H1 (cell line): ENCODE data around the gene CASP4. TPM values are rescaled to one million over a fixed set of nuclear protein-coding genes. Genes with fewer than 3 reads are reported as not detected.

Experiments
- CTCF ChIA-PET: fragments of 300-600 bp; sonication (Branson Sonifier 250); formaldehyde crosslinking; loops from one replicate; lab custom pipeline; 2021; ENCODE audit not compliant: partially characterized antibody; lab: Charles Lee
- POLR2A ChIA-PET: fragments of 300-600 bp; sonication (Branson Sonifier 250); formaldehyde crosslinking; loops from one replicate; lab custom pipeline; 2021; ENCODE audit warnings: inconsistent platforms; ENCODE audit not compliant: partially characterized antibody; lab: Charles Lee
- DNase-seq, 2 experiments: peaks; one replicate each; pipeline versions ENCODE4 v3.0.0 to v3.0.0-alpha.2; 2010 to 2022; ENCODE audit warnings: low spot score in 2 of 2, low read depth in 1 of 2, mixed read lengths in 1 of 2
- FAIRE-seq: peaks from 2 replicates; lab custom pipeline; 2011; peaks lifted over from hg19 to GRCh38; lab: Jason Lieb, UNC
- H2AFZ ChIP-seq: 2 replicates; pipeline ENCODE4 v1.8.1; 2012; ENCODE audit warnings: low read length, inconsistent platforms
- H2AK5ac ChIP-seq: 2 replicates; pipeline ENCODE4 v1.6.1; 2013; ENCODE audit warnings: low read depth, low read length
- H2BK120ac ChIP-seq: replicated peaks from 2 replicates; pipeline ENCODE3; 2013; ENCODE audit warnings: low read depth, low read length, inconsistent platforms
- H2BK12ac ChIP-seq: 2 replicates; pipeline ENCODE4 v1.6.1; 2013; ENCODE audit warnings: low read depth, low read length
- H2BK15ac ChIP-seq: 2 replicates; pipeline ENCODE4 v1.6.1; 2013; ENCODE audit warnings: low read length
- H2BK20ac ChIP-seq: 2 replicates; pipeline ENCODE4 v1.6.1; 2013; ENCODE audit warnings: low read length
- H2BK5ac ChIP-seq: 2 replicates; pipeline ENCODE4 v1.6.1; 2013; ENCODE audit warnings: low read depth, low read length
- H3K14ac ChIP-seq: 2 replicates; pipeline ENCODE4 v1.6.1; 2013; ENCODE audit warnings: inconsistent platforms; ENCODE audit not compliant: insufficient read length
- H3K18ac ChIP-seq: 2 replicates; pipeline ENCODE4 v1.6.1; 2013; ENCODE audit warnings: low read length; ENCODE audit errors: extremely low read depth
- H3K23ac ChIP-seq: 2 replicates; pipeline ENCODE4 v1.6.1; 2013; ENCODE audit warnings: inconsistent platforms; ENCODE audit not compliant: insufficient read length
- H3K23me2 ChIP-seq: 2 replicates; pipeline ENCODE4 v1.6.1; 2013; ENCODE audit warnings: low read depth, low read length
- H3K27ac ChIP-seq: 2 replicates; pipeline ENCODE4 v1.6.1; 2011; ENCODE audit warnings: low read depth, low read length, inconsistent platforms
- H3K27me3 ChIP-seq, 4 experiments: replicated peaks in 1 of 4; 1 replicate in 1 of 4; 2 replicates in 3 of 4; pipeline versions ENCODE4 v1.6.1 to v1.8.1; 2011 to 2013; ENCODE audit warnings: low read length in 3 of 4, mild to moderate bottlenecking in 3 of 4, inconsistent platforms in 2 of 4, mixed read lengths in 2 of 4, moderate library complexity in 1 of 4; ENCODE audit not compliant: control insufficient read depth in 3 of 4, insufficient read depth in 3 of 4; ENCODE audit errors: extremely low read depth in 1 of 4
- H3K36me3 ChIP-seq, 4 experiments: 2 replicates each; pipeline versions ENCODE4 v1.6.1 to v1.8.1; 2011 to 2013; ENCODE audit warnings: mild to moderate bottlenecking in 4 of 4, low read length in 3 of 4, moderate library complexity in 2 of 4, control low read depth in 1 of 4, inconsistent platforms in 1 of 4; ENCODE audit not compliant: insufficient read depth in 4 of 4, control insufficient read depth in 2 of 4
- H3K4ac ChIP-seq: replicated peaks from 2 replicates; pipeline ENCODE3; 2013; ENCODE audit warnings: low read length, low read depth, mixed read lengths, inconsistent platforms; ENCODE audit not compliant: insufficient read length
- H3K4me1 ChIP-seq, 4 experiments: replicated peaks in 1 of 4; 1 replicate in 1 of 4; 2 replicates in 3 of 4; pipeline versions ENCODE4 v1.6.1 to v1.8.1; 2011 to 2013; ENCODE audit warnings: low read length in 3 of 4, inconsistent platforms in 2 of 4, mixed read lengths in 1 of 4; ENCODE audit not compliant: insufficient read depth in 4 of 4, control insufficient read depth in 3 of 4
- H3K4me2 ChIP-seq, 2 experiments: 2 replicates each; pipeline versions ENCODE4 v1.6.1 to v1.8.1; 2011 to 2013; ENCODE audit warnings: low read depth in 2 of 2, low read length in 2 of 2, control low read depth in 1 of 2, inconsistent platforms in 1 of 2, mild to moderate bottlenecking in 1 of 2; ENCODE audit not compliant: insufficient read depth in 1 of 2
- H3K4me3 ChIP-seq, 4 experiments: fragments of 200-600, 300-600 bp in 1 of 4; sonication (generic), shearing (Covaris generic), sonication (Bioruptor Twin) in 1 of 4; 2 replicates each; pipeline versions ENCODE4 v1.5.1 to v1.8.1; 2011 to 2016; ENCODE audit warnings: low read length in 4 of 4, low read depth in 3 of 4, control low read depth in 2 of 4, inconsistent platforms in 2 of 4, mild to moderate bottlenecking in 2 of 4, mixed read lengths in 1 of 4, moderate library complexity in 1 of 4; ENCODE audit not compliant: insufficient read depth in 2 of 4; ENCODE audit errors: extremely low read depth in 1 of 4
- H3K56ac ChIP-seq: replicated peaks from 2 replicates; pipeline ENCODE3; 2013; ENCODE audit warnings: low read depth, mild to moderate bottlenecking, mixed read lengths, low read length, inconsistent platforms; ENCODE audit not compliant: insufficient read length
- H3K79me1 ChIP-seq: 2 replicates; pipeline ENCODE4 v1.6.1; 2013; ENCODE audit warnings: low read depth, low read length, control low read depth
- H3K79me2 ChIP-seq, 2 experiments: 2 replicates each; pipeline versions ENCODE4 v1.6.1 to v1.8.1; 2012 to 2013; ENCODE audit warnings: low read length in 2 of 2, mild to moderate bottlenecking in 2 of 2, inconsistent platforms in 1 of 2; ENCODE audit not compliant: insufficient read depth in 2 of 2, control insufficient read depth in 1 of 2
- H3K9ac ChIP-seq, 4 experiments: replicated peaks in 1 of 4; 1 replicate in 1 of 4; 2 replicates in 3 of 4; pipeline versions ENCODE4 v1.6.1 to v1.8.1; 2011 to 2013; ENCODE audit warnings: low read depth in 3 of 4, low read length in 3 of 4, control low read depth in 2 of 4, mild to moderate bottlenecking in 2 of 4, moderate library complexity in 2 of 4, inconsistent platforms in 1 of 4; ENCODE audit errors: extremely low read depth in 1 of 4
- H3K9me3 ChIP-seq, 2 experiments: 2 replicates each; pipeline versions ENCODE4 v1.6.1 to v1.8.1; 2012 to 2013; ENCODE audit warnings: mild to moderate bottlenecking in 2 of 2, moderate library complexity in 2 of 2, control low read depth in 1 of 2, inconsistent platforms in 1 of 2, low read depth in 1 of 2, low read length in 1 of 2, mixed read lengths in 1 of 2; ENCODE audit not compliant: insufficient read depth in 2 of 2
- H4K20me1 ChIP-seq, 2 experiments: replicated peaks in 1 of 2; 2 replicates each; pipeline versions ENCODE3 to v1.8.1; 2011 to 2013; ENCODE audit warnings: inconsistent platforms in 2 of 2, low read length in 2 of 2, mild to moderate bottlenecking in 1 of 2; ENCODE audit not compliant: insufficient read depth in 2 of 2, control insufficient read depth in 1 of 2
- H4K5ac ChIP-seq: 2 replicates; pipeline ENCODE4 v1.6.1; 2013; ENCODE audit warnings: low read length, low read depth, mixed read lengths, inconsistent platforms; ENCODE audit not compliant: insufficient read length
- H4K8ac ChIP-seq: 2 replicates; pipeline ENCODE4 v1.8.0; 2013; ENCODE audit warnings: mild to moderate bottlenecking, moderate library complexity, low read length, inconsistent platforms; ENCODE audit not compliant: insufficient read depth; ENCODE audit errors: extremely low read depth
- H4K91ac ChIP-seq: replicated peaks from 2 replicates; pipeline ENCODE3; 2013; ENCODE audit warnings: low read length, mixed read lengths, inconsistent platforms; ENCODE audit not compliant: insufficient read length
- BACH1 ChIP-seq: IDR thresholded peaks from 2 replicates; pipeline ENCODE4 v1.6.1; 2012; ENCODE audit warnings: low read length, improper control_type of control experiment
- BRCA1 ChIP-seq: IDR thresholded peaks from 2 replicates; pipeline ENCODE4 v1.6.1; 2012; ENCODE audit warnings: low read depth, low read length, improper control_type of control experiment
- CTBP2 ChIP-seq: IDR thresholded peaks from 2 replicates; pipeline ENCODE4 v1.7.0; 2011; ENCODE audit warnings: borderline replicate concordance, mild to moderate bottlenecking, moderate library complexity, mixed read lengths, low read length; ENCODE audit not compliant: insufficient read depth, insufficient read length
- FOSL1 ChIP-seq: IDR thresholded peaks from 2 replicates; pipeline ENCODE4 v1.6.1; 2011; ENCODE audit warnings: mild to moderate bottlenecking, low read depth, low read length, moderate library complexity; ENCODE audit not compliant: insufficient read depth
- RBBP5 ChIP-seq: IDR thresholded peaks from 2 replicates; pipeline ENCODE4 v1.7.1; 2012; ENCODE audit warnings: low read depth, mild to moderate bottlenecking, inconsistent platforms, low read length, moderate library complexity, borderline replicate concordance
- RFX5 ChIP-seq: IDR thresholded peaks from 2 replicates; pipeline ENCODE4 v1.6.1; 2011; ENCODE audit warnings: low read depth, low read length, improper control_type of control experiment, borderline replicate concordance
- RNF2 ChIP-seq: fragments of 200-900, 300-1000 bp; sonication (generic); IDR thresholded peaks from 2 replicates; pipeline ENCODE4 v1.7.1; 2016; ENCODE audit warnings: borderline replicate concordance, low read depth, mild to moderate bottlenecking, antibody characterized with exemption, low read length; ENCODE audit not compliant: poor library complexity, severe bottlenecking; ENCODE audit errors: missing control alignments
- SP2 ChIP-seq: IDR thresholded peaks from 2 replicates; pipeline ENCODE4 v1.6.1; 2012; ENCODE audit warnings: mild to moderate bottlenecking, low read length, inconsistent platforms
- polyA plus RNA-seq, 7 experiments: library from polyadenylated mRNA; depleted of rRNA in 3 of 7; stranded (reverse) in 5 of 7; unstranded in 2 of 7; fragments of >200 nt in 5 of 7; fragments of 200-250 nt in 2 of 7; gene quantifications; 1 replicate in 5 of 7; 2 replicates in 1 of 7; 4 replicates in 1 of 7; pipeline versions ENCODE4 v1.2.1 to v1.2.3, GENCODE V29; 2011 to 2013; ENCODE audit warnings: missing spikeins in 2 of 7, mixed read lengths in 2 of 7
- total RNA-seq: library from RNA; stranded (reverse); fragmentation: NEBNext Ultra II Directional; extraction: Animal tissue kit (Norgen Biotek cat#: 25700); gene quantifications from 2 replicates; pipeline ENCODE4 v1.2.1, GENCODE V29; 2021

Gene CASP4
- total and polyA plus RNA-seq, 2 of the 8 experiments (the other 6 are each of a cell fraction or from before 2014, with no cell fraction given): 0.09 TPM; not detected in 1

GRCh38 chr11:104916442-104916841 is 51.9 kb downstream of the CASP4 start:
- H2BK12ac ChIP-seq: no peak overlapping the region
- no peak overlapping the region for H3K23ac ChIP-seq
- H3K79me1 ChIP-seq: no peaks in the 10 kb centered on the region
- TF ChIP-seq RBBP5: no peak
- TF ChIP-seq BRCA1: no peak
- no peak for TF ChIP-seq RNF2
- no peak for TF ChIP-seq CTBP2
- no peak for TF ChIP-seq BACH1
- TF ChIP-seq RFX5: no peak
- no peak for TF ChIP-seq FOSL1
- TF ChIP-seq SP2: no peak
- H2BK15ac ChIP-seq: no peak overlapping the region
- no peaks in the 10 kb centered on the region for H3K27me3 ChIP-seq
- no peak overlapping the region for H3K14ac ChIP-seq
- H3K36me3 ChIP-seq: no peaks in the 10 kb centered on the region
- no peak overlapping the region for H4K5ac ChIP-seq
- H3K79me2 ChIP-seq: no peaks in the 10 kb centered on the region
- H3K9me3 ChIP-seq: no peaks in the 10 kb centered on the region
- no peak overlapping the region for H3K4me3 ChIP-seq
- no peak overlapping the region for H2AK5ac ChIP-seq
- no peak overlapping the region for H2AFZ ChIP-seq
- H4K91ac ChIP-seq: no peak overlapping the region
- ChIA-PET POLR2A (no interaction called here), CTCF (interaction anchor here (0.6 to 1.4 kb wide), 2 partner anchors 37 to 286 kb away, joined by 3 read pairs; no protein-coding TSS in a partner anchor)
- H3K9ac ChIP-seq: no peak overlapping the region
- H3K18ac ChIP-seq: no peak overlapping the region
- no peaks in the 10 kb centered on the region for H3K4me1 ChIP-seq
- H3K56ac ChIP-seq: no peak overlapping the region
- H3K4ac ChIP-seq: no peak overlapping the region
- H4K20me1 ChIP-seq: no peaks in the 10 kb centered on the region
- H4K8ac ChIP-seq: no peak overlapping the region
- no peaks in the 10 kb centered on the region for H3K23me2 ChIP-seq
- no peak overlapping the region for H2BK5ac ChIP-seq
- H3K4me2 ChIP-seq: no peak overlapping the region
- H2BK20ac ChIP-seq: no peak overlapping the region
- no peak overlapping the region for H3K27ac ChIP-seq
- FAIRE-seq: no peak
- no peak for DNase-seq
- no peak overlapping the region for H2BK120ac ChIP-seq
